B cell (primary cell): ENCODE measurements around the gene AGXT. TPM values are rescaled to one million over a fixed set of nuclear protein-coding genes. Genes with fewer than 3 reads are reported as not detected.

Experiments used
- ATAC-seq: fragments of 200-7000 bp; cut with Tn5 transposase; one replicate; pipeline ENCODE4 v1.10.0; 2021; ENCODE audit warnings: low read depth, mild to moderate bottlenecking, moderate number of reproducible peaks, moderate library complexity
- CTCF ChIA-PET: fragments of 350-600 bp; sonication (Branson Sonifier 250); formaldehyde crosslinking; loops from one replicate; lab custom pipeline; 2021; ENCODE audit warnings: antibody characterized with exemption, inconsistent platforms; lab: Charles Lee
- POLR2A ChIA-PET: fragments of 350-600 bp; sonication (Branson Sonifier 250); formaldehyde crosslinking; loops from one replicate; lab custom pipeline; 2021; ENCODE audit warnings: antibody characterized with exemption; lab: Charles Lee
- DNase-seq: peaks from one replicate; pipeline ENCODE4 v3.0.0; 2013
- H2AFZ ChIP-seq: 2 replicates; pipeline ENCODE4 v1.6.1; 2012; ENCODE audit warnings: mild to moderate bottlenecking, low read depth, low read length; ENCODE audit not compliant: insufficient read depth, poor library complexity, severe bottlenecking
- H3K27ac ChIP-seq, 2 donors: 1 replicate in 1 of 2; 2 replicates in 1 of 2; pipeline ENCODE4 v1.5.1; 2012 to 2013; ENCODE audit warnings: low read length in 2 of 2, mild to moderate bottlenecking in 2 of 2, moderate library complexity in 1 of 2
- H3K27me3 ChIP-seq, 4 experiments: fragments of 200-600 bp in 1 of 4; sonication (generic) in 1 of 4; replicated peaks in 1 of 4; 1 replicate in 2 of 4; 2 replicates in 2 of 4; pipeline versions ENCODE4 v1.6.1 to v1.7.0; 2013 to 2016; ENCODE audit warnings: low read length in 3 of 4, mild to moderate bottlenecking in 2 of 4, mixed read lengths in 1 of 4, moderate library complexity in 1 of 4; ENCODE audit not compliant: insufficient read depth in 4 of 4, control insufficient read depth in 3 of 4; ENCODE audit errors: control extremely low read depth in 1 of 4
- H3K36me3 ChIP-seq, 2 experiments: replicated peaks in 1 of 2; 1 replicate in 1 of 2; 2 replicates in 1 of 2; pipeline versions ENCODE4 v1.6.1 to v1.7.1; 2013; ENCODE audit warnings: low read length in 1 of 2; ENCODE audit not compliant: insufficient read depth in 2 of 2, control insufficient read depth in 1 of 2; ENCODE audit errors: control extremely low read depth in 1 of 2, extremely low read depth in 1 of 2
- H3K4me1 ChIP-seq, 2 donors: fragments of 200-600 bp in 1 of 2; sonication (generic) in 1 of 2; 1 replicate in 1 of 2; 2 replicates in 1 of 2; pipeline versions ENCODE4 v1.5.1 to v1.6.1; 2013 to 2017; ENCODE audit warnings: low read length in 2 of 2; ENCODE audit not compliant: control insufficient read depth in 2 of 2, insufficient read depth in 2 of 2
- H3K4me2 ChIP-seq: replicated peaks from 2 replicates; pipeline ENCODE3; 2012; ENCODE audit warnings: mild to moderate bottlenecking, low read depth, low read length; ENCODE audit not compliant: poor library complexity, severe bottlenecking
- H3K4me3 ChIP-seq, 5 experiments: fragments of 200-600 bp in 1 of 5; sonication (generic) in 1 of 5; 1 replicate in 3 of 5; 2 replicates in 2 of 5; pipeline versions ENCODE4 v1.5.1 to v1.7.0; 2011 to 2016; ENCODE audit warnings: low read length in 4 of 5, mild to moderate bottlenecking in 4 of 5, low read depth in 2 of 5, control low read depth in 1 of 5, moderate library complexity in 1 of 5; ENCODE audit not compliant: insufficient read depth in 1 of 5; ENCODE audit errors: control extremely low read depth in 1 of 5, extremely low read depth in 1 of 5
- H3K79me2 ChIP-seq: fragments of 200-600 bp; sonication (generic); one replicate; pipeline ENCODE4 v1.6.0; 2016; ENCODE audit warnings: low read length; ENCODE audit not compliant: control insufficient read depth, insufficient read depth
- H3K9ac ChIP-seq: fragments of 200-600 bp; sonication (generic); 2 replicates; pipeline ENCODE4 v1.6.1; 2017; ENCODE audit warnings: mild to moderate bottlenecking, low read length, moderate library complexity
- H3K9me3 ChIP-seq, 3 donors: one replicate each; pipeline versions ENCODE4 v1.6.1 to v1.7.1; 2013; ENCODE audit warnings: low read length in 2 of 3; ENCODE audit not compliant: control insufficient read depth in 2 of 3, insufficient read depth in 1 of 3; ENCODE audit errors: control extremely low read depth in 1 of 3
- H4K20me1 ChIP-seq: 2 replicates; pipeline ENCODE4 v1.6.0; 2012; ENCODE audit warnings: mild to moderate bottlenecking, low read length; ENCODE audit not compliant: insufficient read depth, control insufficient read depth, poor library complexity, severe bottlenecking
- H3K27ac Mint-ChIP-seq: one replicate; pipeline ENCODE4 v1.8.0; 2021; ENCODE audit warnings: mixed read lengths
- H3K27me3 Mint-ChIP-seq: one replicate; pipeline ENCODE4 v1.8.0; 2021; ENCODE audit warnings: mixed read lengths
- H3K4me1 Mint-ChIP-seq: one replicate; pipeline ENCODE4 v1.8.0; 2021; ENCODE audit warnings: mixed read lengths
- H3K4me3 Mint-ChIP-seq: one replicate; pipeline ENCODE4 v1.8.0; 2021; ENCODE audit warnings: mixed read lengths
- H3K9me3 Mint-ChIP-seq: one replicate; pipeline ENCODE4 v1.8.0; 2022; ENCODE audit warnings: mixed read lengths; ENCODE audit not compliant: insufficient read depth
- CTCF ChIP-seq: fragments of 200-600 bp; IDR thresholded peaks from one replicate; pipeline ENCODE4 v1.8.0; 2022; ENCODE audit warnings: antibody characterized with exemption, mild to moderate bottlenecking
- EZH2 ChIP-seq: IDR thresholded peaks from 2 replicates; pipeline ENCODE4 v1.6.1; 2012; ENCODE audit warnings: borderline replicate concordance, low read depth, mild to moderate bottlenecking, moderate library complexity, low read length; ENCODE audit not compliant: insufficient read depth, poor library complexity, severe bottlenecking
- WGBS: methylation state at CpG from one replicate; pipeline ENCODE4 v1.1.5; 2013; ENCODE audit warnings: missing lambda C conversion rate; ENCODE audit not compliant: insufficient coverage; 5-methylcytosine and 5-hydroxymethylcytosine counted together
- intact Hi-C: fragments of 100-400 bp; cut with micrococcal nuclease; formaldehyde crosslinking; loops from one replicate; pipeline ENCODE4 v1.10.0; 2022
- polyA minus RNA-seq: library from RNA; depleted of rRNA, polyadenylated mRNA; stranded (reverse); fragments of >200 nt; gene quantifications from 2 replicates; pipeline ENCODE4 v1.2.3, GENCODE V29; 2012
- polyA plus RNA-seq: library from polyadenylated mRNA; depleted of rRNA; stranded (reverse); fragments of >200 nt; gene quantifications from 2 replicates; pipeline ENCODE4 v1.2.3, GENCODE V29; 2012
- total RNA-seq, 2 donors: library from RNA; stranded (reverse); fragments of 120-200 nt in 1 of 2; gene quantifications; 1 replicate in 1 of 2; 2 replicates in 1 of 2; pipeline versions ENCODE4 v1.2.3 to v1.2.4, GENCODE V29; 2013 to 2022

AGXT gene
- total RNA-seq (not detected in 2 replicates), polyA plus RNA-seq (not detected in 2 replicates), polyA minus RNA-seq (not detected in 2 replicates)
- not detected for total RNA-seq (2013)

GRCh38 chr2:240868286-240869108, at the start of gene AGXT:
TSS of gene AGXT (plus strand) at chr2:240868824. CDS start at chr2:240868866, 42 bp downstream.
- no peak for TF ChIP-seq EZH2
- TF ChIP-seq CTCF = no peak
- ChIA-PET CTCF (no interaction called here), POLR2A (no interaction called here)
- DNase-seq (no peak), ATAC-seq (no peak)
- Mint-ChIP-seq H3K9me3 (no peaks in the 10 kb centered on the region), H3K4me1 (no peaks in the 10 kb centered on the region), H3K27me3 (peaks cover 26% of the 10 kb centered on the region), H3K27ac (no peak within 1 kb of the TSS), H3K4me3 (no peak within 1 kb of the TSS)
- Histone ChIP-seq H3K27ac (no peak within 1 kb of the TSS), H2AFZ (no peak within 1 kb of the TSS), H4K20me1 (no peaks in the 10 kb centered on the region), H3K4me1 (no peaks in the 10 kb centered on the region), H3K4me2 (no peak within 1 kb of the TSS), H3K36me3 (no peaks in the 10 kb centered on the region), H3K27me3 (no peaks in the 10 kb centered on the region), H3K9ac (no peak within 1 kb of the TSS), H3K79me2 (no peaks in the 10 kb centered on the region), H3K4me3 (no peak within 1 kb of the TSS), H3K9me3 (no peaks in the 10 kb centered on the region)
- intact Hi-C loops = no loop called here
- 89% methylated on average over 17 of the region's 21 CpGs for WGBS
